ENCODE measurements around the gene CA10.

Gene CA10

DNA sequence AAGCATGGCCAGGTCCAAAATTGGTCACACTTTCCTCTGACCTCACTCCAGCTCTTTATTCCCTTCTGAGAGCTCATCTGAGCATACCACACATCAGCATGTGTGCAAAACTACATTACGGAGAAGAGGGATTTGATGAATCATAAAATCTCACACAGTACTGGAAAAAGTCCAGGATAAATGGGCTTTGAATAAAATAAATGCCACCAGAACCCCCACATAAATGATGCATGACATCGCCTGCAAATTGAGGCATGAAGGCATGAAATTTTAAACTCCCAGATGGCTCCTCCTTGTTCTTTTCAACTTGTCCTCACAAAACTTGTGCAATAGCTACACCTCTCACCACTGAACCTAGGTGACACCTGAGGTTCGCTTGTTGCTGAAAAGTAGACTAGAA lies 439.5 kb downstream of the CA10 start:
- H3K36me3 ChIP-seq (ENCODE audit: control insufficient read depth, insufficient read depth, low read length): no peaks in the 10 kb centered on the region
- H3K4me3 ChIP-seq (ENCODE audit: low read length): no peak overlapping the region
- H3K9me3 ChIP-seq (ENCODE audit: control insufficient read depth, low read length): no peaks in the 10 kb centered on the region
- H3K4me1 ChIP-seq (ENCODE audit: control insufficient read depth, insufficient read depth, low read length): no peaks in the 10 kb centered on the region
- no peaks in the 10 kb centered on the region for H3K27me3 ChIP-seq (ENCODE audit: control insufficient read depth, insufficient read depth, low read length)
- no peak overlapping the region for H3K9ac ChIP-seq (ENCODE audit: low read length)

DNA sequence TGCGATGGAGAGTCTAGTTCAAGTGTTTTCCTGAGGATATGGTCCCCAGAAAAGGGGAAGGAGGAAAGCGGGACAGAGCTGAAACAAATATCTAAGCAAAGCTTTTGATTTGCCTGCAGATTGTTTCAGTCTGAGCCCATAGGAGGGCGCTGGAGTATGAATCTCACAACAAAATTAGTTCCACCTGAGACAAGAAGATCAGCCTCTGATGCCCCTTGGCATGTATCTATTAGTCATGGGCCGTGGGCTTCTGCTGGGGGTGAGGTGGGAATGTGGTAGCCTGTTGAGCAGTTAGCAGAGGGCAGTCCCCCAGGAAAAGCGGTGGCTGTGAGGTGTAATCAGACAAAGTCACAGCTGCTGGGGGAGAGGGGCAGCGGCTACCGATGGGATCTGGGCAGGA lies 446.9 kb downstream of the CA10 start:
- Histone ChIP-seq H3K4me1 (ENCODE audit: control insufficient read depth, insufficient read depth, low read length) (peaks cover 6% of the 10 kb centered on the region), H3K9me3 (ENCODE audit: control insufficient read depth, low read length) (no peaks in the 10 kb centered on the region), H3K9ac (ENCODE audit: low read length) (no peak overlapping the region), H3K36me3 (ENCODE audit: control insufficient read depth, insufficient read depth, low read length) (no peaks in the 10 kb centered on the region), H3K4me3 (ENCODE audit: low read length) (no peak overlapping the region), H3K27me3 (ENCODE audit: control insufficient read depth, insufficient read depth, low read length) (no peaks in the 10 kb centered on the region)

DNA sequence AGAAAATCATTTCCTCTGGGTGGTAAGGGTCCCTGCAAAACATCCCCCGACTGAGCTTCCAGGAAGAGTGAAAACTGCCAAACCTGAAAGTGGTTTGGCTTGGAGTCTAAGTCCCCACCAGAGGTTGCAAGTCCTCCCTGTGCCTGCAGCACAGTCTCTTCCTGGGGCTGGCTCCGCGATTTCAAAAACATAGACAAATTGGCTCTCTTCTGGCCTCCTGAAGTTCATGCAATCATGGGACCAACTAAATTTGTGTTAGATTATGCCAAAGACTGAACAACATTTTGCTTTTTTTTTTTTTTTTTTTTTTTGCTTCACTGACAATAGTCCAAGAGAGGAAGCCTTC lies 447.9 kb downstream of the CA10 start:
- peaks cover 6% of the 10 kb centered on the region for H3K4me1 ChIP-seq (ENCODE audit: control insufficient read depth, insufficient read depth, low read length)
- H3K36me3 ChIP-seq (ENCODE audit: control insufficient read depth, insufficient read depth, low read length): no peaks in the 10 kb centered on the region
- no peak overlapping the region for H3K9ac ChIP-seq (ENCODE audit: low read length)
- no peak overlapping the region for H3K4me3 ChIP-seq (ENCODE audit: low read length)
- H3K27me3 ChIP-seq (ENCODE audit: control insufficient read depth, insufficient read depth, low read length): no peaks in the 10 kb centered on the region
- no peaks in the 10 kb centered on the region for H3K9me3 ChIP-seq (ENCODE audit: control insufficient read depth, low read length)

GRCh38 chr17:51709694-51710633 lies 448.6 kb downstream of the CA10 start:
- Histone ChIP-seq H3K27me3 (ENCODE audit: control insufficient read depth, insufficient read depth, low read length) (no peaks in the 10 kb centered on the region), H3K36me3 (ENCODE audit: control insufficient read depth, insufficient read depth, low read length) (no peaks in the 10 kb centered on the region), H3K9ac (ENCODE audit: low read length) (no peak overlapping the region), H3K4me1 (ENCODE audit: control insufficient read depth, insufficient read depth, low read length) (peaks cover 6% of the 10 kb centered on the region), H3K9me3 (ENCODE audit: control insufficient read depth, low read length) (no peaks in the 10 kb centered on the region), H3K4me3 (ENCODE audit: low read length) (no peak overlapping the region)

GRCh38 chr17:51707216-51707615 lies 451.3 kb downstream of the CA10 start:
- Histone ChIP-seq H3K27me3 (ENCODE audit: control insufficient read depth, insufficient read depth, low read length) (no peaks in the 10 kb centered on the region), H3K36me3 (ENCODE audit: control insufficient read depth, insufficient read depth, low read length) (no peaks in the 10 kb centered on the region), H3K4me1 (ENCODE audit: control insufficient read depth, insufficient read depth, low read length) (peaks cover 19% of the 10 kb centered on the region), H3K9ac (ENCODE audit: low read length) (no peak overlapping the region), H3K9me3 (ENCODE audit: control insufficient read depth, low read length) (no peaks in the 10 kb centered on the region), H3K4me3 (ENCODE audit: low read length) (no peak overlapping the region)

DNA sequence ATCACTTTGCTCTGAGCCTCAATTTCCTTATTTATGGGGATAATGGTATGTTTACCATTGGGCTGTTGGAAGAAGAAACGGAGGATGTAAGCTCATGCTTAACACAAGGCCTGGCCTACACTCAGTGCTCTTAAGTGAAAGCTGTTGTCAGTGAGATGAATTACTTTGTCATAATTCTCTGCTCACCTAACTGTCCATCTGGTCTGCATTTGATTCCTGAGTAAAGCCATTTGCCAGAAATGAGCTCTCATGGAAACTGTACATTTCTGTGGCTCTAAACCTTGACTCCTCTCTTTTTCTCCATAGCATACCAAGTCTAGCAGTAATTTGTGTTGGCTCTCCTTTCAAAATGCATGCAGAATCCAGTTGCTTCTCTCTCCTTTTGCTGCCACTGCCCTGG lies 452.4 kb downstream of the CA10 start:
- H3K9ac ChIP-seq (ENCODE audit: low read length): no peak overlapping the region
- H3K36me3 ChIP-seq (ENCODE audit: control insufficient read depth, insufficient read depth, low read length): no peaks in the 10 kb centered on the region
- no peaks in the 10 kb centered on the region for H3K9me3 ChIP-seq (ENCODE audit: control insufficient read depth, low read length)
- peaks cover 19% of the 10 kb centered on the region for H3K4me1 ChIP-seq (ENCODE audit: control insufficient read depth, insufficient read depth, low read length)
- no peaks in the 10 kb centered on the region for H3K27me3 ChIP-seq (ENCODE audit: control insufficient read depth, insufficient read depth, low read length)
- no peak overlapping the region for H3K4me3 ChIP-seq (ENCODE audit: low read length)

GRCh38 chr17:51703361-51704341 lies 454.9 kb downstream of the CA10 start:
- H3K9me3 ChIP-seq (ENCODE audit: control insufficient read depth, low read length): no peaks in the 10 kb centered on the region
- no peak overlapping the region for H3K9ac ChIP-seq (ENCODE audit: low read length)
- peaks cover 19% of the 10 kb centered on the region for H3K4me1 ChIP-seq (ENCODE audit: control insufficient read depth, insufficient read depth, low read length)
- no peak overlapping the region for H3K4me3 ChIP-seq (ENCODE audit: low read length)
- no peaks in the 10 kb centered on the region for H3K27me3 ChIP-seq (ENCODE audit: control insufficient read depth, insufficient read depth, low read length)
- H3K36me3 ChIP-seq (ENCODE audit: control insufficient read depth, insufficient read depth, low read length): no peaks in the 10 kb centered on the region

GRCh38 chr17:51702963-51703360 lies 455.6 kb downstream of the CA10 start:
- H3K9me3 ChIP-seq (ENCODE audit: control insufficient read depth, low read length): no peaks in the 10 kb centered on the region
- H3K27me3 ChIP-seq (ENCODE audit: control insufficient read depth, insufficient read depth, low read length): no peaks in the 10 kb centered on the region
- H3K4me3 ChIP-seq (ENCODE audit: low read length): no peak overlapping the region
- peaks cover 19% of the 10 kb centered on the region for H3K4me1 ChIP-seq (ENCODE audit: control insufficient read depth, insufficient read depth, low read length)
- H3K36me3 ChIP-seq (ENCODE audit: control insufficient read depth, insufficient read depth, low read length): no peaks in the 10 kb centered on the region
- H3K9ac ChIP-seq (ENCODE audit: low read length): no peak overlapping the region

DNA sequence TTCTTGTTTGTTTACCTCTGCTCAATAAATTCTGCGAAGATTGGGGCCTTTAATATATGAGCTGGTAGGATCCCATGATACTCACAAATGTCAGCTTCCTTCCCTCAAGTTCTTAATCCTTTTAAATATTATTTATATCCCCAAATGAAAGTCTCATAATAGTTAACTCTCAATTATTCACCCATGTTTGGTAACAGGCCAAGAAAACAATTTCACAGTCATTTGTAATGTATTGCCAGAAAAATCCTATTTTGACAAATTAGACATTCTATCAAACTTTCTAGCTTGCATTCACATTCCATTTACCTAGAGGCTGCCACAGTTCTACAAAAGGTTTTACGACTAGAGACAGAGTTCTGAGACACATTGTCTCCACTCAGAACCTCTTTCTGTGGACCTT lies 457.0 kb downstream of the CA10 start:
- no peaks in the 10 kb centered on the region for H3K36me3 ChIP-seq (ENCODE audit: control insufficient read depth, insufficient read depth, low read length)
- H3K4me1 ChIP-seq (ENCODE audit: control insufficient read depth, insufficient read depth, low read length): peaks cover 13% of the 10 kb centered on the region
- no peak overlapping the region for H3K9ac ChIP-seq (ENCODE audit: low read length)
- no peaks in the 10 kb centered on the region for H3K9me3 ChIP-seq (ENCODE audit: control insufficient read depth, low read length)
- H3K27me3 ChIP-seq (ENCODE audit: control insufficient read depth, insufficient read depth, low read length): no peaks in the 10 kb centered on the region
- no peak overlapping the region for H3K4me3 ChIP-seq (ENCODE audit: low read length)

DNA sequence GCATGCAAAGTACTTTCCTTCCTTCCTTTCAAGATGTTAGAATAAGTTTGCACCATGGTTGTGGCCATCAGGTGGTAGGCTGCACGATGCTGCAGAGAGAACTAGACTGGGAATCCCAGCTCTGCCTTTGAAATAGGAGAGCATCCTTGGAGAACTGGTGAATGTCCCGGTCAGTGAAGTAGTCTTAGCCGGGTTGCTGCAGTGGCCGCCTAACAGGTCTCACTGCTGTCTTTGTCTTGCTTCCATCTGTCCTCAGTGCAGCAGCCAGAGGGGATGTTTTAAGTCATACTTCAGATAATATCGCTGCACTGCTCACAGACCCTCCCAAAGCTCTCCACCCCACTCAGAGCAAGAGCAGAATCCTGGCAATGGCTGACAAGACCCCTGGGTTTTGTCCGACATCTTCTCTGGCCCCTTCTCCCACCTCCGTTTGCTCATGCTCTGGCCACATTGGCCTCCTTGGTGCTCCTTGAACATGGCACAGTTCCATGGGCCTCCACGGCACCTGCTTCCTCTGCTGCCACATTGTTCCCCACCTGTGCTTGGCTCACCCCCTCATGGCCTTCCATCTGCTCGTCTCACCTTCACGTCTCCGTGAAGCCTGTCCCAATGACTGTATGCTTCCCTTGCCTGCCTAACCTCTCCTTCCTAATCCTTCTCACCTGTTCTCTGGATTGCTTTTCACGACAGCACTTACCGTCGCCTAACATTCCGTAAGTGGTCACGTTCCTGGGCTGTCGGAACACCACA lies 458.3 kb downstream of the CA10 start:
- no peaks in the 10 kb centered on the region for H3K36me3 ChIP-seq (ENCODE audit: control insufficient read depth, insufficient read depth, low read length)
- no peak overlapping the region for H3K9ac ChIP-seq (ENCODE audit: low read length)
- H3K9me3 ChIP-seq (ENCODE audit: control insufficient read depth, low read length): no peaks in the 10 kb centered on the region
- H3K4me3 ChIP-seq (ENCODE audit: low read length): no peak overlapping the region
- H3K27me3 ChIP-seq (ENCODE audit: control insufficient read depth, insufficient read depth, low read length): no peaks in the 10 kb centered on the region
- H3K4me1 ChIP-seq (ENCODE audit: control insufficient read depth, insufficient read depth, low read length): peaks cover 13% of the 10 kb centered on the region

DNA sequence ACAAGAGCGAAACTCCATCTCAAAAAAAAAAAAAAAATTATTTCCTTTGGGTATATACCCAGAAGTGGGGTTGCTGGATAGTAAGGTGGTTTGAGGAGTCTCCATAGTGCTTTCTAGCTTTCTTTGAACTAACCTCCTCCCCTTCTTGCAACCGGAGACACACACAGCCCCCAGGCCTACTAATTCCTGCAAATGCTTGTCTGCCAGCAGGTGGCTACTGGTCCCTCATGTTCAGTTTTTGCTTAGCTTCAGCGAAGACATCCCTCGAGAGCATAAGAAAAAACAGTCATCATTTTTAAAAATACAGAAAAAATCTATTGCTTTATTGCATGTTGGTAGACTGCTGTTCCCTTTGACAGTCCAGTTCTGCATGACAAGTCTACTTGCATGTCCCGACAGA lies 459.2 kb downstream of the CA10 start:
- H3K9ac ChIP-seq (ENCODE audit: low read length): no peak overlapping the region
- no peaks in the 10 kb centered on the region for H3K27me3 ChIP-seq (ENCODE audit: control insufficient read depth, insufficient read depth, low read length)
- no peaks in the 10 kb centered on the region for H3K9me3 ChIP-seq (ENCODE audit: control insufficient read depth, low read length)
- H3K4me3 ChIP-seq (ENCODE audit: low read length): no peak overlapping the region
- no peaks in the 10 kb centered on the region for H3K36me3 ChIP-seq (ENCODE audit: control insufficient read depth, insufficient read depth, low read length)
- peaks cover 13% of the 10 kb centered on the region for H3K4me1 ChIP-seq (ENCODE audit: control insufficient read depth, insufficient read depth, low read length)

Data from mucosa of stomach (tissue), 1 donor.